HCT116 (cell line): ENCODE data around the gene LAMP1.

Source experiments
- CEBPB ChIP-seq: IDR thresholded peaks from 2 replicates; pipeline ENCODE4 v1.6.1; 2012; ENCODE audit warnings: low read depth
- CTCF ChIP-seq, 3 experiments: fragments of 200-600 bp in 1 of 3; sonication (generic) in 1 of 3; IDR thresholded peaks in 2 of 3; conservative IDR thresholded peaks in 1 of 3; 2 replicates each; pipeline ENCODE4 v1.5.1; 2012 to 2017; ENCODE audit warnings: low read depth in 2 of 3, low read length in 2 of 3, antibody characterized with exemption in 1 of 3, borderline replicate concordance in 1 of 3, control low read depth in 1 of 3, mild to moderate bottlenecking in 1 of 3, mixed read lengths in 1 of 3, mixed run types in 1 of 3, moderate library complexity in 1 of 3; ENCODE audit not compliant: insufficient read depth in 1 of 3
- EGR1 ChIP-seq: IDR thresholded peaks from 2 replicates; pipeline ENCODE4 v1.6.1; 2012; ENCODE audit warnings: low read depth
- ELF1 ChIP-seq: IDR thresholded peaks from 2 replicates; pipeline ENCODE4 v1.6.1; 2012; ENCODE audit warnings: low read depth, borderline replicate concordance
- EZH2 ChIP-seq: fragments of 200-600 bp; sonication (generic); IDR thresholded peaks from 2 replicates; pipeline ENCODE4 v1.6.1; 2017; ENCODE audit warnings: antibody characterized with exemption, mixed run types
- EZH2phosphoT487 ChIP-seq: fragments of 200-600 bp; IDR thresholded peaks from 2 replicates; pipeline ENCODE4 v1.6.1; 2018; ENCODE audit warnings: antibody characterized with exemption, borderline replicate concordance
- MAX ChIP-seq: IDR thresholded peaks from 2 replicates; pipeline ENCODE4 v1.6.1; 2012
- POLR2A ChIP-seq: IDR thresholded peaks from 2 replicates; pipeline ENCODE4 v1.7.0; 2011; ENCODE audit warnings: borderline replicate concordance; ENCODE audit not compliant: insufficient read depth, insufficient read length; ENCODE audit errors: extremely low read depth
- POLR2AphosphoS5 ChIP-seq: IDR thresholded peaks from 2 replicates; pipeline ENCODE4 v1.6.1; 2011; ENCODE audit warnings: mild to moderate bottlenecking, low read depth, low read length, moderate library complexity
- SP1 ChIP-seq: IDR thresholded peaks from 2 replicates; pipeline ENCODE4 v1.6.1; 2012; ENCODE audit warnings: low read depth

GRCh38 chr13:113288880-113289279 lies 8.2 kb upstream of the LAMP1 start:
- TF ChIP-seq CTCF (IDR thresholded peaks at IDR 0.05 in 2 of 3, conservative IDR thresholded peaks at IDR 0.05 in 1 of 3; ENCODE audit: borderline replicate concordance in 1 of 3, insufficient read depth in 1 of 3, low read depth in 2 of 3, low read length in 2 of 3), result no peak
- no peak for TF ChIP-seq SP1
- no peak for TF ChIP-seq CEBPB
- no peak for TF ChIP-seq EZH2
- no peak for TF ChIP-seq POLR2A
- TF ChIP-seq EZH2phosphoT487, result no peak
- TF ChIP-seq POLR2AphosphoS5, result no peak
- no peak for TF ChIP-seq ELF1
- TF ChIP-seq EGR1, result no peak
- TF ChIP-seq MAX, result no peak
